OCI-LY1 (cell line): Measurements from ENCODE around the gene DDX10.

Experiments
- H2AFZ ChIP-seq: fragments of 200-600 bp; sonication (generic), shearing (Covaris generic); 2 replicates; pipeline ENCODE4 v1.6.0; 2014; ENCODE audit warnings: antibody characterized with exemption, mild to moderate bottlenecking, low read length
- H3F3A ChIP-seq: fragments of 200-600 bp; sonication (generic), shearing (Covaris generic); 2 replicates; pipeline ENCODE4 v1.6.0; 2014; ENCODE audit warnings: mild to moderate bottlenecking, antibody characterized with exemption, low read length, moderate library complexity; ENCODE audit not compliant: insufficient read depth
- H3K27ac ChIP-seq: fragments of 200-600 bp; sonication (generic); 2 replicates; pipeline ENCODE4 v1.5.1; 2014; ENCODE audit warnings: low read length, mixed run types, mild to moderate bottlenecking, low read depth; ENCODE audit not compliant: poor library complexity, severe bottlenecking
- H3K27me3 ChIP-seq: fragments of 200-600 bp; sonication (generic); 2 replicates; pipeline ENCODE4 v1.6.0; 2014; ENCODE audit warnings: antibody characterized with exemption, mild to moderate bottlenecking, low read length, moderate library complexity; ENCODE audit not compliant: insufficient read depth
- H3K36me3 ChIP-seq: fragments of 200-600 bp; sonication (generic); 2 replicates; pipeline ENCODE4 v1.6.1; 2014; ENCODE audit warnings: mild to moderate bottlenecking, antibody characterized with exemption, low read length, moderate library complexity, mixed read lengths; ENCODE audit not compliant: insufficient read depth
- H3K4me1 ChIP-seq: fragments of 200-600 bp; sonication (generic); 2 replicates; pipeline ENCODE4 v1.5.1; 2014; ENCODE audit warnings: mild to moderate bottlenecking, low read length, moderate library complexity; ENCODE audit not compliant: insufficient read depth, severe bottlenecking
- H3K4me2 ChIP-seq: fragments of 200-600 bp; sonication (generic), shearing (Covaris generic); 2 replicates; pipeline ENCODE4 v1.6.1; 2014; ENCODE audit warnings: low read length
- H3K4me3 ChIP-seq: fragments of 200-600 bp; sonication (generic); 2 replicates; pipeline ENCODE4 v1.5.1; 2014; ENCODE audit warnings: low read length, low read depth, mild to moderate bottlenecking, mixed read lengths; ENCODE audit not compliant: poor library complexity, severe bottlenecking
- H3K79me2 ChIP-seq: fragments of 200-600 bp; shearing (Covaris generic); 2 replicates; pipeline ENCODE4 v1.6.1; 2016; ENCODE audit warnings: mixed run types, low read length, mixed read lengths; ENCODE audit not compliant: insufficient read depth
- H3K9ac ChIP-seq: fragments of 200-600 bp; sonication (generic), shearing (Covaris generic); 2 replicates; pipeline ENCODE4 v1.6.1; 2014; ENCODE audit warnings: mild to moderate bottlenecking, low read length, mixed read lengths
- H3K9me2 ChIP-seq: fragments of 200-600 bp; sonication (generic), shearing (Covaris generic); 2 replicates; pipeline ENCODE4 v1.6.1; 2014; ENCODE audit warnings: low read depth, mild to moderate bottlenecking, low read length, mixed read lengths
- H3K9me3 ChIP-seq: fragments of 200-600 bp; shearing (Covaris generic); 2 replicates; pipeline ENCODE4 v1.6.1; 2014; ENCODE audit warnings: low read length, mixed read lengths
- H4K20me1 ChIP-seq: fragments of 200-600 bp; sonication (generic), shearing (Covaris generic); 2 replicates; pipeline ENCODE4 v1.6.0; 2016; ENCODE audit warnings: mild to moderate bottlenecking, low read length; ENCODE audit not compliant: insufficient read depth
- EZH2 ChIP-seq: fragments of 200-600 bp; sonication (generic), shearing (Covaris generic); IDR thresholded peaks from 2 replicates; pipeline ENCODE4 v1.8.0; 2017; ENCODE audit warnings: borderline replicate concordance, mixed run types, mild to moderate bottlenecking, antibody characterized with exemption, low read length, moderate library complexity, mixed read lengths
- TF ChIP-seq, protein P1 (sequence below): fragments of 200-600 bp; sonication (generic), shearing (Covaris generic); IDR thresholded peaks from 2 replicates; pipeline ENCODE4 v1.5.1; 2017; ENCODE audit warnings: mild to moderate bottlenecking, antibody characterized with exemption, low read length, moderate library complexity, mixed read lengths

DDX10 gene

DNA sequence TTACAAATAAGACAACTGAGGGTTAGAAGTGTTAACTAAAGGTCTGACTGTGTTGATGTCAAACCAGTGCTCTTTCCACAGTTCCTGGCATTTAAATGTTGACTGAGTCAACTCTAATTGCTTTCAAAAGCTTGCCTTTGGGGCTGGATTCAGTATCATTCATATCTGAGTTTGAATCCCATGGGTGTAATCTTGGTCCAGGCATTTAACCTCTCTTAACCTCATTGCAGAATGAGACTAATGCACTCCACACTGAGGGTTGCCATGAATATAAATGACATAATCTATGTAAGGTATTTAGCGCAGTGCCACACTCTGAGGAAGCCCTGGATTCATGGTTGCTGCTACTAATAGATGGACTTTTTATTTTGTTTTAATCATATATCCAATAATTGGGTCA, 274.3 kb downstream of the DDX10 start:
- Histone ChIP-seq H3K27me3 (no peaks in the 10 kb centered on the region), H3K4me3 (no peak overlapping the region), H3K4me2 (no peak overlapping the region), H4K20me1 (no peaks in the 10 kb centered on the region), H3K27ac (no peak overlapping the region), H3K36me3 (peaks cover 11% of the 10 kb centered on the region; the same call in 1 of the 2 replicates), H3K9ac (no peak overlapping the region), H3K9me2 (no peaks in the 10 kb centered on the region), H3K9me3 (no peaks in the 10 kb centered on the region), H3K4me1 (no peaks in the 10 kb centered on the region), H2AFZ (no peak overlapping the region), H3F3A (no peaks in the 10 kb centered on the region), H3K79me2 (no peaks in the 10 kb centered on the region)
- TF ChIP-seq, protein P1, sequence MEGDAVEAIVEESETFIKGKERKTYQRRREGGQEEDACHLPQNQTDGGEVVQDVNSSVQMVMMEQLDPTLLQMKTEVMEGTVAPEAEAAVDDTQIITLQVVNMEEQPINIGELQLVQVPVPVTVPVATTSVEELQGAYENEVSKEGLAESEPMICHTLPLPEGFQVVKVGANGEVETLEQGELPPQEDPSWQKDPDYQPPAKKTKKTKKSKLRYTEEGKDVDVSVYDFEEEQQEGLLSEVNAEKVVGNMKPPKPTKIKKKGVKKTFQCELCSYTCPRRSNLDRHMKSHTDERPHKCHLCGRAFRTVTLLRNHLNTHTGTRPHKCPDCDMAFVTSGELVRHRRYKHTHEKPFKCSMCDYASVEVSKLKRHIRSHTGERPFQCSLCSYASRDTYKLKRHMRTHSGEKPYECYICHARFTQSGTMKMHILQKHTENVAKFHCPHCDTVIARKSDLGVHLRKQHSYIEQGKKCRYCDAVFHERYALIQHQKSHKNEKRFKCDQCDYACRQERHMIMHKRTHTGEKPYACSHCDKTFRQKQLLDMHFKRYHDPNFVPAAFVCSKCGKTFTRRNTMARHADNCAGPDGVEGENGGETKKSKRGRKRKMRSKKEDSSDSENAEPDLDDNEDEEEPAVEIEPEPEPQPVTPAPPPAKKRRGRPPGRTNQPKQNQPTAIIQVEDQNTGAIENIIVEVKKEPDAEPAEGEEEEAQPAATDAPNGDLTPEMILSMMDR, result no peak
- TF ChIP-seq EZH2, result no peak

DNA sequence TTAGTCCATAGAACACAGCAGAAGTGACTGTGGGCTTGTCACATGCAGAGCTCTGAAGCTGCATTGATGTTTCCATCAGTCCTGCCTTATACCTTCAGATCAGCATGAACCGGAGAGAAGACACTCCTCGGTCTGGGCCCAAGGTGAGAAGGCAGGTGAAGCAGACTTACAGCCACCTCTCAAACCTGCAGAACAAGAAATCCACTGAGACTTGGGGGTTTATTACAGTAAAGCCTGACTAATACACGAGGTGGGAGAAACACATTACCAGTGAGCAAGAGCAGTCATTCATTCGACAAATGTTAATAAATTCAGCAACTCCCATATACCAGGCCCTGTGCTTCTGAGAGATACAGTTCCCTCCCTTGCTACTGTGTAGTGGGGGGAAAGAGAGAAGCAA, 279.0 kb downstream of the DDX10 start:
- Histone ChIP-seq H3K27ac (no peak overlapping the region), H3K4me2 (no peak overlapping the region), H3K4me3 (no peak overlapping the region), H3F3A (no peaks in the 10 kb centered on the region), H3K9ac (no peak overlapping the region), H3K9me3 (no peaks in the 10 kb centered on the region), H4K20me1 (no peaks in the 10 kb centered on the region), H3K9me2 (no peaks in the 10 kb centered on the region), H3K79me2 (no peaks in the 10 kb centered on the region), H3K36me3 (peaks cover 11% of the 10 kb centered on the region; the same call in 1 of the 2 replicates), H2AFZ (no peak overlapping the region), H3K4me1 (no peaks in the 10 kb centered on the region), H3K27me3 (no peaks in the 10 kb centered on the region)
- no peak for TF ChIP-seq EZH2
- TF ChIP-seq, protein P1, result no peak

DNA sequence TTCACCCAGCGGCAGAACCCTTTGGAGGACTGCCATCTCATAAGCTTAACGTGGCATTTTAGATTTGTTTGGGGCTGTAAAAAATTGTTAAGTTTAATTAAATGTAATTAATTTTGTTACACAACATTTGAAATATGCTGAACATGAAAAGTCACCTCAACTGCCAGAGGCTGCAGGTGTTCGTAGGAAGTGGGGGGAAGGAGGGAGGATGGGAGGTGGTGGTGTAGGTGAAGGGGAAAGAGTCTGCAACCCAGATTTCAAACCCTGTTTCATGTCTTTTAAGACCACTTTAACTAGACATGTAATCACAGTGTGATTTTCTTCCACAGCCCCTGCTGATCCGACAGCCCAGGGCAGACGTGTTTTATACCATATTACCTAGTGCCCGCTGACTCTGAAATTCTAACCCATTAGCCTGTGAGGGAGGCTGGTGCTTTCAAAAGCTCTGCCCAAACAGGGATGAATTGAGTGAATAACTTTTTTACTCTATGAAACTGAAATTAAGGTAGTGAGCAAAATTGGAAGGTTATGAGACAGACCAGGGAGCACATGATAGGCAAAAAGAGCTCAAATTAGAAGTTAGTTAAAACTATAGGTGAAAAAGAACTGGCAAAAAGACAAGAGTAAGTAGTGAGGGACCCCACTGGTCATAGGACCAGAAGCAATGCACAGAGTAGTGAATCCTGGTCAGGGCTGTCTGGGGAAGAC, 279.8 kb downstream of the DDX10 start:
- H3K9me3 ChIP-seq, result no peaks in the 10 kb centered on the region
- TF ChIP-seq, protein P1, result no peak
- H3K9me2 ChIP-seq, result no peaks in the 10 kb centered on the region
- H3K27ac ChIP-seq, result no peak overlapping the region
- H3K79me2 ChIP-seq, result no peaks in the 10 kb centered on the region
- H3F3A ChIP-seq, result no peaks in the 10 kb centered on the region
- no peak overlapping the region for H2AFZ ChIP-seq
- H3K36me3 ChIP-seq, result peaks cover 11% of the 10 kb centered on the region; the same call in 1 of the 2 replicates
- H3K9ac ChIP-seq, result no peak overlapping the region
- H4K20me1 ChIP-seq, result no peaks in the 10 kb centered on the region
- no peaks in the 10 kb centered on the region for H3K4me1 ChIP-seq
- no peak overlapping the region for H3K4me2 ChIP-seq
- no peaks in the 10 kb centered on the region for H3K27me3 ChIP-seq
- H3K4me3 ChIP-seq, result no peak overlapping the region
